GM12878 (cell line): ENCODE data around the gene FRMD5. TPM values are rescaled to one million over a fixed set of nuclear protein-coding genes. Genes with fewer than 3 reads are reported as not detected.

Experiments
- ATAC-seq: fragments of 200-7000 bp; cut with Tn5 transposase; 3 replicates; pipeline ENCODE4 v1.9.1; 2020; ENCODE audit warnings: mild to moderate bottlenecking, moderate library complexity
- BruUV-seq: library from RNA; stranded (reverse); fragments of 400-500 nt; replicated peaks from 2 replicates; lab custom pipeline; 2021; lab: Mats Ljungman, UMichigan
- CTCF ChIA-PET: fragments of 300-600 bp; sonication (Branson Sonifier 250); formaldehyde crosslinking; extraction: SDS; loops from one replicate; lab custom pipeline; 2021; ENCODE audit warnings: inconsistent platforms; lab: Yijun Ruan, JAX
- POLR2A ChIA-PET: fragments of 350-600 bp; formaldehyde crosslinking; extraction: SDS; loops from one replicate; lab custom pipeline; 2021; ENCODE audit warnings: inconsistent platforms; lab: Charles Lee
- RAD21 ChIA-PET: fragments of 300-600 bp; sonication (Branson Sonifier 250); formaldehyde crosslinking; loops from one replicate; lab custom pipeline; 2023; ENCODE audit warnings: antibody characterized with exemption; ENCODE audit not compliant: unreplicated experiment; lab: Charles Lee
- SMC1A ChIA-PET: fragments of 300-600 bp; sonication (Branson Sonifier 250); formaldehyde crosslinking; loops from one replicate; lab custom pipeline; 2023; ENCODE audit not compliant: unreplicated experiment, uncharacterized antibody; lab: Charles Lee
- DNase-seq: peaks from one replicate; pipeline ENCODE4 v3.0.0-alpha.2; 2011; ENCODE audit warnings: low read depth, low spot score
- FAIRE-seq: peaks from 3 replicates; lab custom pipeline; 2011; peaks lifted over from hg19 to GRCh38; lab: Jason Lieb, UNC
- H2AFZ ChIP-seq: 2 replicates; pipeline ENCODE4 v1.6.0; 2011; ENCODE audit warnings: low read depth, low read length, control low read depth; ENCODE audit not compliant: control insufficient read depth
- H3K27ac ChIP-seq: 2 replicates; pipeline ENCODE4 v1.5.1; 2011; ENCODE audit warnings: control low read depth; ENCODE audit not compliant: control insufficient read depth, insufficient read depth
- H3K27me3 ChIP-seq, 2 experiments: replicated peaks in 1 of 2; 2 replicates each; pipeline versions ENCODE4 v1.6.0 to v1.6.1; 2011; ENCODE audit warnings: low read length in 1 of 2; ENCODE audit not compliant: control insufficient read depth in 2 of 2, insufficient read depth in 2 of 2
- H3K36me3 ChIP-seq, 2 experiments: 2 replicates each; pipeline ENCODE4 v1.5.1; 2011; ENCODE audit warnings: low read length in 1 of 2; ENCODE audit not compliant: control insufficient read depth in 2 of 2, insufficient read depth in 2 of 2
- H3K4me1 ChIP-seq: 2 replicates; pipeline ENCODE4 v1.6.1; 2011; ENCODE audit warnings: mild to moderate bottlenecking, low read length, moderate library complexity, mixed read lengths; ENCODE audit not compliant: control insufficient read depth, insufficient read depth
- H3K4me2 ChIP-seq: 2 replicates; pipeline ENCODE4 v1.6.0; 2011; ENCODE audit warnings: control low read depth; ENCODE audit not compliant: control insufficient read depth, insufficient read depth
- H3K4me3 ChIP-seq: fragments of 200-600 bp; sonication (generic); 2 replicates; pipeline ENCODE4 v1.5.1; 2016
- H3K79me2 ChIP-seq: 2 replicates; pipeline ENCODE4 v1.6.0; 2011; ENCODE audit warnings: low read length; ENCODE audit not compliant: control insufficient read depth, insufficient read depth
- H3K9ac ChIP-seq: 2 replicates; pipeline ENCODE4 v1.8.0; 2011; ENCODE audit warnings: low read length, control low read depth, mixed read lengths; ENCODE audit not compliant: control insufficient read depth, insufficient read depth
- H3K9me3 ChIP-seq: replicated peaks from 3 replicates; pipeline ENCODE4 v1.5.1; 2011; ENCODE audit warnings: mild to moderate bottlenecking, low read length; ENCODE audit not compliant: control insufficient read depth, insufficient read depth
- H4K20me1 ChIP-seq: 2 replicates; pipeline ENCODE4 v1.6.0; 2011; ENCODE audit not compliant: control insufficient read depth, insufficient read depth
- ATF2 ChIP-seq: IDR thresholded peaks from 2 replicates; pipeline ENCODE4 v1.6.1; 2012; ENCODE audit warnings: low read length, inconsistent platforms
- EP300 ChIP-seq, 2 experiments: fragments of 150-350 bp in 1 of 2; IDR thresholded peaks; 2 replicates each; pipeline ENCODE4 v1.6.1; 2011 to 2012; ENCODE audit warnings: low read depth in 2 of 2, low read length in 2 of 2, borderline replicate concordance in 1 of 2, improper control_type of control experiment in 1 of 2, inconsistent platforms in 1 of 2; ENCODE audit not compliant: control insufficient read depth in 1 of 2
- IKZF2 ChIP-seq, 2 experiments: fragments of 450-650 bp; IDR thresholded peaks; 2 replicates each; pipeline ENCODE4 v1.6.1; 2017; ENCODE audit warnings: mild to moderate bottlenecking in 2 of 2, moderate library complexity in 2 of 2
- MEF2A ChIP-seq: IDR thresholded peaks from 2 replicates; pipeline ENCODE4 v1.6.1; 2011; ENCODE audit warnings: low read depth, mild to moderate bottlenecking, low read length, moderate library complexity; ENCODE audit not compliant: insufficient read depth
- NFIC ChIP-seq: IDR thresholded peaks from 2 replicates; pipeline ENCODE4 v1.6.1; 2012; ENCODE audit warnings: low read depth, mild to moderate bottlenecking, inconsistent platforms, low read length, moderate library complexity
- POU2F2 ChIP-seq: IDR thresholded peaks from 3 replicates; pipeline ENCODE4 v1.6.1; 2011; ENCODE audit warnings: low read depth, mild to moderate bottlenecking, low read length, borderline replicate concordance
- SMARCA5 ChIP-seq: fragments of 450-650 bp; IDR thresholded peaks from 2 replicates; pipeline ENCODE4 v1.6.1; 2017; ENCODE audit warnings: mild to moderate bottlenecking
- YY1 ChIP-seq: IDR thresholded peaks from 2 replicates; pipeline ENCODE4 v1.6.1; 2011; ENCODE audit warnings: low read depth, mild to moderate bottlenecking, low read length
- WGBS: methylation state at CpG from one replicate; pipeline ENCODE4 v1.1.6; 2016; ENCODE audit warnings: low lambda C conversion rate; ENCODE audit not compliant: insufficient replicate concordance, insufficient coverage; ENCODE audit errors: missing lambda C conversion rate; 5-methylcytosine and 5-hydroxymethylcytosine counted together
- in situ Hi-C: fragments of 300-500 bp; cut with MboI; formaldehyde crosslinking; loops from 9 replicates; pipeline ENCODE4 v1.14.3; 2018; ENCODE audit warnings: mixed read lengths
- intact Hi-C: fragments of 100-400 bp; cut with micrococcal nuclease; formaldehyde crosslinking; loops from one replicate; pipeline ENCODE4 v1.14.2; 2022; ENCODE audit not compliant: unreplicated experiment
- polyA plus RNA-seq, 11 experiments: library from polyadenylated mRNA; depleted of rRNA in 4 of 11; unstranded in 6 of 11; stranded (reverse) in 5 of 11; fragments of >200 nt; fragmentation: Nextera tagmentation in 4 of 11; fragmentation: Illumina TruSeq in 1 of 11; extraction: Ambion mirVana in 4 of 11; extraction: Trizol in 1 of 11; gene quantifications; 1 replicate in 1 of 11; 2 replicates in 10 of 11; pipeline versions ENCODE4 v1.2.1 to v1.2.3, GENCODE V29; 2011 to 2016; ENCODE audit warnings: inconsistent platforms in 2 of 11, missing spikeins in 2 of 11, low read depth in 1 of 11
- total RNA-seq, 4 experiments: library from RNA; depleted of rRNA in 3 of 4; stranded (reverse); fragments of >200 nt in 3 of 4; fragmentation: Illumina TruSeq in 1 of 4; extraction: Trizol in 1 of 4; gene quantifications; 2 replicates each; pipeline versions ENCODE4 v1.2.1 to v1.2.3, GENCODE V29; 2013 to 2021
- TF ChIP-seq, protein P1 (sequence below): fragments of 450-650 bp; IDR thresholded peaks from 2 replicates; pipeline ENCODE4 v1.6.1; 2018; ENCODE audit warnings: mild to moderate bottlenecking, low read depth, moderate library complexity; ENCODE audit not compliant: partially characterized antibody
- TF ChIP-seq, protein P2 (sequence below): fragments of 450-650 bp; IDR thresholded peaks from 2 replicates; pipeline ENCODE4 v1.6.1; 2016; ENCODE audit warnings: mild to moderate bottlenecking

FRMD5 gene
- total and polyA plus RNA-seq, 10 of the 15 experiments (the other 5 are each of a cell fraction or from before 2014, with no cell fraction given) = 0.26 to 6.4 (median 0.68) TPM; not detected in 1

GRCh38 chr15:44058126-44058525 lies 136.9 kb downstream of the FRMD5 start:
- Histone ChIP-seq H3K4me2 (no peak overlapping the region), H3K4me3 (no peak overlapping the region), H3K4me1 (no peaks in the 10 kb centered on the region), H3K27ac (no peak overlapping the region), H4K20me1 (no peaks in the 10 kb centered on the region), H3K79me2 (no peaks in the 10 kb centered on the region), H3K9me3 (no peaks in the 10 kb centered on the region), H3K36me3 (no peaks in the 10 kb centered on the region), H3K9ac (no peak overlapping the region), H3K27me3 (no peaks in the 10 kb centered on the region), H2AFZ (no peak overlapping the region)
- RAD21 ChIA-PET = interaction anchor here (1.2 kb wide), 1 partner anchor 8 kb away, joined by 3 read pairs; no protein-coding TSS in a partner anchor
- in situ Hi-C loops = no loop called here
- POLR2A ChIA-PET = no interaction called here
- FAIRE-seq (no peak), DNase-seq (no peak), ATAC-seq (no peak)
- BruUV-seq = no TSS peak
- intact Hi-C loops = no loop called here
- SMC1A ChIA-PET = interaction anchor here (0.8 to 1.0 kb wide), 2 partner anchors 8 to 16 kb away, joined by 3 to 4 read pairs; no protein-coding TSS in a partner anchor
- CTCF ChIA-PET = interaction anchor here (0.9 to 1.7 kb wide), 2 partner anchors 8 to 177 kb away, joined by 3 to 9 read pairs; no protein-coding TSS in a partner anchor
- 4% methylated on average over 2 of the region's 2 CpGs for WGBS
- TF ChIP-seq MEF2A (no peak), YY1 (no peak), ATF2 (no peak), EP300 (IDR thresholded peaks at IDR 0.05; ENCODE audit: borderline replicate concordance in 1 of 2, control insufficient read depth in 1 of 2, low read depth in 2 of 2, low read length in 2 of 2) (no peak), POU2F2 (no peak), SMARCA5 (no peak), IKZF2 (IDR thresholded peaks at IDR 0.05) (no peak), NFIC (no peak)
- TF ChIP-seq, protein P1, sequence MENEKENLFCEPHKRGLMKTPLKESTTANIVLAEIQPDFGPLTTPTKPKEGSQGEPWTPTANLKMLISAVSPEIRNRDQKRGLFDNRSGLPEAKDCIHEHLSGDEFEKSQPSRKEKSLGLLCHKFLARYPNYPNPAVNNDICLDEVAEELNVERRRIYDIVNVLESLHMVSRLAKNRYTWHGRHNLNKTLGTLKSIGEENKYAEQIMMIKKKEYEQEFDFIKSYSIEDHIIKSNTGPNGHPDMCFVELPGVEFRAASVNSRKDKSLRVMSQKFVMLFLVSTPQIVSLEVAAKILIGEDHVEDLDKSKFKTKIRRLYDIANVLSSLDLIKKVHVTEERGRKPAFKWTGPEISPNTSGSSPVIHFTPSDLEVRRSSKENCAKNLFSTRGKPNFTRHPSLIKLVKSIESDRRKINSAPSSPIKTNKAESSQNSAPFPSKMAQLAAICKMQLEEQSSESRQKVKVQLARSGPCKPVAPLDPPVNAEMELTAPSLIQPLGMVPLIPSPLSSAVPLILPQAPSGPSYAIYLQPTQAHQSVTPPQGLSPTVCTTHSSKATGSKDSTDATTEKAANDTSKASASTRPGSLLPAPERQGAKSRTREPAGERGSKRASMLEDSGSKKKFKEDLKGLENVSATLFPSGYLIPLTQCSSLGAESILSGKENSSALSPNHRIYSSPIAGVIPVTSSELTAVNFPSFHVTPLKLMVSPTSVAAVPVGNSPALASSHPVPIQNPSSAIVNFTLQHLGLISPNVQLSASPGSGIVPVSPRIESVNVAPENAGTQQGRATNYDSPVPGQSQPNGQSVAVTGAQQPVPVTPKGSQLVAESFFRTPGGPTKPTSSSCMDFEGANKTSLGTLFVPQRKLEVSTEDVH = no peak
- TF ChIP-seq, protein P2, sequence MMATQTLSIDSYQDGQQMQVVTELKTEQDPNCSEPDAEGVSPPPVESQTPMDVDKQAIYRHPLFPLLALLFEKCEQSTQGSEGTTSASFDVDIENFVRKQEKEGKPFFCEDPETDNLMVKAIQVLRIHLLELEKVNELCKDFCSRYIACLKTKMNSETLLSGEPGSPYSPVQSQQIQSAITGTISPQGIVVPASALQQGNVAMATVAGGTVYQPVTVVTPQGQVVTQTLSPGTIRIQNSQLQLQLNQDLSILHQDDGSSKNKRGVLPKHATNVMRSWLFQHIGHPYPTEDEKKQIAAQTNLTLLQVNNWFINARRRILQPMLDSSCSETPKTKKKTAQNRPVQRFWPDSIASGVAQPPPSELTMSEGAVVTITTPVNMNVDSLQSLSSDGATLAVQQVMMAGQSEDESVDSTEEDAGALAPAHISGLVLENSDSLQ = no peak
